HEK293 (cell line): Measurements from ENCODE around the gene RGL4.

Experiments
- CTCF ChIA-PET: fragments of 350-600 bp; formaldehyde crosslinking; extraction: SDS; loops from one replicate; lab custom pipeline; 2021; ENCODE audit warnings: antibody characterized with exemption; lab: Yijun Ruan, JAX
- POLR2A ChIA-PET: fragments of 300-600 bp; formaldehyde crosslinking; extraction: SDS; loops from one replicate; lab custom pipeline; 2020; ENCODE audit warnings: antibody characterized with exemption, inconsistent platforms; lab: Yijun Ruan, JAX
- H3K27ac ChIP-seq: fragments of 200-500 bp; sonication (Bioruptor generic); 2 replicates; pipeline ENCODE4 v1.5.1; 2014; ENCODE audit warnings: low read depth, low read length, control low read depth, inconsistent platforms; ENCODE audit errors: extremely low read depth
- H3K36me3 ChIP-seq, 2 experiments: fragments of 200-500 bp in 1 of 2; sonication (Bioruptor generic) in 1 of 2; 1 replicate in 1 of 2; 2 replicates in 1 of 2; pipeline ENCODE4 v1.5.1; 2014 to 2017; ENCODE audit warnings: inconsistent platforms in 2 of 2, low read length in 2 of 2; ENCODE audit not compliant: control insufficient read depth in 2 of 2, insufficient read depth in 1 of 2
- H3K4me1 ChIP-seq: fragments of 200-500 bp; sonication (Bioruptor generic); 2 replicates; pipeline ENCODE4 v1.5.1; 2014; ENCODE audit warnings: mild to moderate bottlenecking, low read length, inconsistent platforms; ENCODE audit not compliant: control insufficient read depth, insufficient read depth
- H3K4me3 ChIP-seq: 2 replicates; pipeline ENCODE4 v1.5.1; 2011; ENCODE audit warnings: low read depth, mild to moderate bottlenecking, control low read depth, low read length, moderate library complexity
- H3K9me3 ChIP-seq: fragments of 200-500 bp; sonication (Bioruptor generic); 2 replicates; pipeline ENCODE4 v1.5.1; 2014; ENCODE audit warnings: low read depth, low read length, inconsistent platforms; ENCODE audit not compliant: control insufficient read depth, insufficient read depth
- BCL11B ChIP-seq: fragments of 450-650 bp; formaldehyde crosslinking; IDR thresholded peaks from 2 replicates; pipeline ENCODE4 v1.5.1; 2016; ENCODE audit warnings: low read depth, missing biosample characterization, missing genetic modification characterization
- HOXA7 ChIP-seq: sonication (generic); formaldehyde crosslinking; IDR thresholded peaks from 2 replicates; pipeline ENCODE4 v1.8.1; 2022; ENCODE audit warnings: missing genetic modification reagents, borderline replicate concordance
- KLF16 ChIP-seq: fragments of 450-650 bp; formaldehyde crosslinking; IDR thresholded peaks from 2 replicates; pipeline ENCODE4 v1.5.1; 2017; ENCODE audit warnings: missing biosample characterization, missing genetic modification characterization
- KLF7 ChIP-seq: fragments of 450-650 bp; formaldehyde crosslinking; IDR thresholded peaks from 2 replicates; pipeline ENCODE4 v1.5.1; 2016; ENCODE audit warnings: missing biosample characterization, missing genetic modification characterization, borderline replicate concordance
- MEIS1 ChIP-seq: sonication (generic); formaldehyde crosslinking; IDR thresholded peaks from 2 replicates; pipeline ENCODE4 v1.8.1; 2022; ENCODE audit warnings: missing genetic modification reagents, mild to moderate bottlenecking, borderline replicate concordance
- OSR2 ChIP-seq: fragments of 450-650 bp; formaldehyde crosslinking; IDR thresholded peaks from 2 replicates; pipeline ENCODE4 v1.5.1; 2016; ENCODE audit warnings: missing biosample characterization, missing genetic modification characterization
- SCRT2 ChIP-seq: fragments of 450-650 bp; formaldehyde crosslinking; IDR thresholded peaks from 2 replicates; pipeline ENCODE4 v1.5.1; 2016; ENCODE audit warnings: missing biosample characterization, missing genetic modification characterization
- SP3 ChIP-seq: fragments of 450-650 bp; formaldehyde crosslinking; IDR thresholded peaks from 2 replicates; pipeline ENCODE4 v1.5.1; 2016; ENCODE audit warnings: missing biosample characterization, missing genetic modification characterization
- TRIM28 ChIP-seq: IDR thresholded peaks from 2 replicates; pipeline ENCODE4 v1.6.1; 2011; ENCODE audit warnings: low read length, control low read depth, borderline replicate concordance
- WT1 ChIP-seq: fragments of 450-650 bp; formaldehyde crosslinking; IDR thresholded peaks from 2 replicates; pipeline ENCODE4 v1.5.1; 2016; ENCODE audit warnings: missing biosample characterization, missing genetic modification characterization
- ZBTB20 ChIP-seq: fragments of 450-650 bp; formaldehyde crosslinking; IDR thresholded peaks from 2 replicates; pipeline ENCODE4 v1.5.1; 2016; ENCODE audit warnings: missing biosample characterization, missing genetic modification characterization
- ZBTB48 ChIP-seq: fragments of 450-650 bp; formaldehyde crosslinking; IDR thresholded peaks from 2 replicates; pipeline ENCODE4 v1.5.1; 2016; ENCODE audit warnings: missing biosample characterization, missing genetic modification characterization
- ZEB2 ChIP-seq: fragments of 450-650 bp; formaldehyde crosslinking; IDR thresholded peaks from 2 replicates; pipeline ENCODE4 v1.5.1; 2016; ENCODE audit warnings: missing biosample characterization, missing genetic modification characterization
- ZFHX2 ChIP-seq: fragments of 450-650 bp; formaldehyde crosslinking; conservative IDR thresholded peaks from 2 replicates; pipeline ENCODE4 v1.5.1; 2016; ENCODE audit warnings: missing biosample characterization, missing genetic modification characterization
- ZIC2 ChIP-seq: fragments of 450-650 bp; formaldehyde crosslinking; IDR thresholded peaks from 2 replicates; pipeline ENCODE4 v1.5.1; 2016; ENCODE audit warnings: missing biosample characterization, missing genetic modification characterization
- ZNF132 ChIP-seq: fragments of 450-650 bp; formaldehyde crosslinking; IDR thresholded peaks from 2 replicates; pipeline ENCODE4 v1.5.1; 2017; ENCODE audit warnings: missing biosample characterization, missing genetic modification characterization, borderline replicate concordance
- ZNF2 ChIP-seq: fragments of 450-650 bp; formaldehyde crosslinking; IDR thresholded peaks from 2 replicates; pipeline ENCODE4 v1.5.1; 2016; ENCODE audit warnings: missing biosample characterization, missing genetic modification characterization
- ZNF335 ChIP-seq: fragments of 450-650 bp; formaldehyde crosslinking; conservative IDR thresholded peaks from 2 replicates; pipeline ENCODE4 v1.5.1; 2016; ENCODE audit warnings: missing biosample characterization, missing genetic modification characterization
- ZNF394 ChIP-seq: fragments of 450-650 bp; formaldehyde crosslinking; IDR thresholded peaks from 2 replicates; pipeline ENCODE4 v1.5.1; 2016; ENCODE audit warnings: missing biosample characterization, missing genetic modification characterization, mild to moderate bottlenecking, moderate library complexity, borderline replicate concordance
- ZNF529 ChIP-seq: fragments of 450-650 bp; formaldehyde crosslinking; IDR thresholded peaks from 2 replicates; pipeline ENCODE4 v1.5.1; 2017; ENCODE audit warnings: missing genetic modification characterization, missing biosample characterization; ENCODE audit not compliant: insufficient replicate concordance
- ZNF629 ChIP-seq: fragments of 450-650 bp; formaldehyde crosslinking; IDR thresholded peaks from 2 replicates; pipeline ENCODE4 v1.5.1; 2017; ENCODE audit warnings: missing biosample characterization, missing genetic modification characterization
- ZSCAN30 ChIP-seq: fragments of 450-650 bp; IDR thresholded peaks from 2 replicates; pipeline ENCODE4 v1.5.1; 2018; ENCODE audit warnings: missing biosample characterization, mild to moderate bottlenecking, missing genetic modification characterization, moderate library complexity
- ZXDB ChIP-seq: fragments of 450-650 bp; formaldehyde crosslinking; IDR thresholded peaks from 2 replicates; pipeline ENCODE4 v1.5.1; 2016; ENCODE audit warnings: missing biosample characterization, missing genetic modification characterization
- TF ChIP-seq, protein P1 (sequence below): fragments of 450-650 bp; formaldehyde crosslinking; conservative IDR thresholded peaks from 2 replicates; pipeline ENCODE4 v1.5.1; 2016; ENCODE audit warnings: low read depth, missing biosample characterization, missing genetic modification characterization
- TF ChIP-seq, protein P2 (sequence below): fragments of 450-650 bp; formaldehyde crosslinking; IDR thresholded peaks from 2 replicates; pipeline ENCODE4 v1.5.1; 2016; ENCODE audit warnings: missing biosample characterization, missing genetic modification characterization
- TF ChIP-seq, protein P3 (sequence below): fragments of 450-650 bp; formaldehyde crosslinking; IDR thresholded peaks from 2 replicates; pipeline ENCODE4 v1.5.1; 2016; ENCODE audit warnings: missing biosample characterization, missing genetic modification characterization
- TF ChIP-seq, protein P4 (sequence below): fragments of 450-650 bp; formaldehyde crosslinking; IDR thresholded peaks from 2 replicates; pipeline ENCODE4 v1.5.1; 2016; ENCODE audit warnings: missing biosample characterization, missing genetic modification characterization

The RGL4 gene

DNA sequence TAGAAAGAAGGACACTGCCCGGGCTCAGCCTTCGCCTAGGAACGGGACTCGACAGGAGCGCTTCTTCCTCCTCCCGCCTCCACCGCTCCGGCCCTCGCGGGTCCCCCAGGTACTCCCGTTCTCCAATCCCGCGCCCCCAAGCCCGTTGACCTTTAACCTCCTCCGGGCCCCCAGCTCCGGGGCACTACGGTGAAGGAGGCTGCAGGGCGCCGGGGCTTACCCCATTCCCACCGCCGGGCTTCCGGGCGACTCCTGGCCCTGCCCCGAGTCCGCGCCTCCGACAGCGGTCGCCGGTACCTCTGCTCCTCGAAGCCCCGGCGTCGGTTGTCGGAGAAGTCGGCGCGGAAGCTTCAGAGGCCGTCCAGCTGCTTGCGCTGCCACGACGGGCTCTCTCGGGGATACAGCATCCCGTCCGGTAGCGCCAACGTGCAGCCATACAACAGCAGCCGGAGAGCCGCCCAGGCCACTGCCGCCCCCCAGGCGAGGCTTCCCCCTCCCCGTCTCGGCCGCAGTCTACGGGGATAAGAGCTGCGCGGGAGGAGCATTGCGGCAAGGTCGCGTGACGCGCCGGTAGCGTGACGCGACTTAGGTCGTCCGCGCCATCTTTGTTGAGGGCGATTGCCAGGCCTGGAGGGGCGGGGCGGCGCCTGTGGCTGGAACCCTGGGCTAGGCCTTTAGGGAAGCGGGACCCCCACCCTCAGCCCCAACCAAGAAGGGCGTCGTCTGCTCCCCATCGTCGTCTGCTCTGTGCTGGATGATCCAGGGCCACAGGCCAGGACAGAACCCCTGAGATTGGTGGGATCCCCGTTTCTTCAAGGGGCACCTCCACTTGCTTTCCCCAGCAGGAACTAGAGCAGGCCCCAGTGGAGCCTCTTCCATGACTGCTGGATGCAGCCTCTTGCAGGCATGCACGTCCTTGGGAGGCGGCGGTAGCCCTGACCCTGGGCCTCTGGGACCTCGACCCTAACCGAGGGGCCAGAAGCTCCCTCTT, 26.3 kb downstream of the RGL4 start:
- Histone ChIP-seq H3K27ac (peak overlapping the region; percentile 75; the same call in 1 of the 2 replicates), H3K9me3 (no peaks in the 10 kb centered on the region), H3K4me3 (peak overlapping the region; percentile 84), H3K36me3 (peaks cover 17 to 30% of the 10 kb centered on the region in 2 experiments), H3K4me1 (no peaks in the 10 kb centered on the region)
- CTCF ChIA-PET = interaction anchor here (0.5 to 0.9 kb wide), 5 partner anchors 12 to 130 kb away, joined by 3 to 4 read pairs (median 3); no protein-coding TSS in a partner anchor
- POLR2A ChIA-PET = interaction anchor here (0.6 to 1.4 kb wide), 18 partner anchors 14 to 197 kb away, joined by 3 to 7 read pairs (median 4); partner anchors contain the start of genes MIF, RGL4, SLC2A11 and ZNF70
- TF ChIP-seq ZIC2 (tag by site-specific recombination) (peak; percentile 19; the same call in 1 of the 2 replicates), ZNF394 (tag by site-specific recombination) (peak; percentile 75; the same call in 1 of the 2 replicates), ZSCAN30 (tag by site-specific recombination) (peak; percentile 46; the same call in 1 of the 2 replicates), OSR2 (tag by site-specific recombination) (peak; percentile 78), KLF7 (tag by site-specific recombination) (no peak), HOXA7 (no peak), BCL11B (tag by site-specific recombination) (peak; percentile 72; the same call in 1 of the 2 replicates), ZNF2 (tag by site-specific recombination) (peak; percentile 86), WT1 (peak; percentile 71), ZFHX2 (tag by site-specific recombination) (peak; percentile 79), KLF16 (tag by site-specific recombination) (peak; percentile 93), ZBTB20 (tag by site-specific recombination) (peak; percentile 94), TRIM28 (no peak), SP3 (peak; percentile 83), ZEB2 (tag by site-specific recombination) (peak; percentile 89), ZXDB (peak; percentile 96), ZNF132 (no peak), SCRT2 (tag by site-specific recombination) (peak; percentile 59), ZNF629 (tag by site-specific recombination) (peak; percentile 97), ZNF529 (tag by site-specific recombination) (no peak), ZNF335 (tag by site-specific recombination) (peak; percentile 85), ZBTB48 (tag by site-specific recombination) (peak; percentile 70), MEIS1 (CRISPR knock-in tag) (no peak)
- TF ChIP-seq, protein P1, sequence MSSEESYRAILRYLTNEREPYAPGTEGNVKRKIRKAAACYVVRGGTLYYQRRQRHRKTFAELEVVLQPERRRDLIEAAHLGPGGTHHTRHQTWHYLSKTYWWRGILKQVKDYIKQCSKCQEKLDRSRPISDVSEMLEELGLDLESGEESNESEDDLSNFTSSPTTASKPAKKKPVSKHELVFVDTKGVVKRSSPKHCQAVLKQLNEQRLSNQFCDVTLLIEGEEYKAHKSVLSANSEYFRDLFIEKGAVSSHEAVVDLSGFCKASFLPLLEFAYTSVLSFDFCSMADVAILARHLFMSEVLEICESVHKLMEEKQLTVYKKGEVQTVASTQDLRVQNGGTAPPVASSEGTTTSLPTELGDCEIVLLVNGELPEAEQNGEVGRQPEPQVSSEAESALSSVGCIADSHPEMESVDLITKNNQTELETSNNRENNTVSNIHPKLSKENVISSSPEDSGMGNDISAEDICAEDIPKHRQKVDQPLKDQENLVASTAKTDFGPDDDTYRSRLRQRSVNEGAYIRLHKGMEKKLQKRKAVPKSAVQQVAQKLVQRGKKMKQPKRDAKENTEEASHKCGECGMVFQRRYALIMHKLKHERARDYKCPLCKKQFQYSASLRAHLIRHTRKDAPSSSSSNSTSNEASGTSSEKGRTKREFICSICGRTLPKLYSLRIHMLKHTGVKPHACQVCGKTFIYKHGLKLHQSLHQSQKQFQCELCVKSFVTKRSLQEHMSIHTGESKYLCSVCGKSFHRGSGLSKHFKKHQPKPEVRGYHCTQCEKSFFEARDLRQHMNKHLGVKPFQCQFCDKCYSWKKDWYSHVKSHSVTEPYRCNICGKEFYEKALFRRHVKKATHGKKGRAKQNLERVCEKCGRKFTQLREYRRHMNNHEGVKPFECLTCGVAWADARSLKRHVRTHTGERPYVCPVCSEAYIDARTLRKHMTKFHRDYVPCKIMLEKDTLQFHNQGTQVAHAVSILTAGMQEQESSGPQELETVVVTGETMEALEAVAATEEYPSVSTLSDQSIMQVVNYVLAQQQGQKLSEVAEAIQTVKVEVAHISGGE (tag by site-specific recombination) = peak; percentile 42; the same call in 1 of the 2 replicates
- TF ChIP-seq, protein P2, sequence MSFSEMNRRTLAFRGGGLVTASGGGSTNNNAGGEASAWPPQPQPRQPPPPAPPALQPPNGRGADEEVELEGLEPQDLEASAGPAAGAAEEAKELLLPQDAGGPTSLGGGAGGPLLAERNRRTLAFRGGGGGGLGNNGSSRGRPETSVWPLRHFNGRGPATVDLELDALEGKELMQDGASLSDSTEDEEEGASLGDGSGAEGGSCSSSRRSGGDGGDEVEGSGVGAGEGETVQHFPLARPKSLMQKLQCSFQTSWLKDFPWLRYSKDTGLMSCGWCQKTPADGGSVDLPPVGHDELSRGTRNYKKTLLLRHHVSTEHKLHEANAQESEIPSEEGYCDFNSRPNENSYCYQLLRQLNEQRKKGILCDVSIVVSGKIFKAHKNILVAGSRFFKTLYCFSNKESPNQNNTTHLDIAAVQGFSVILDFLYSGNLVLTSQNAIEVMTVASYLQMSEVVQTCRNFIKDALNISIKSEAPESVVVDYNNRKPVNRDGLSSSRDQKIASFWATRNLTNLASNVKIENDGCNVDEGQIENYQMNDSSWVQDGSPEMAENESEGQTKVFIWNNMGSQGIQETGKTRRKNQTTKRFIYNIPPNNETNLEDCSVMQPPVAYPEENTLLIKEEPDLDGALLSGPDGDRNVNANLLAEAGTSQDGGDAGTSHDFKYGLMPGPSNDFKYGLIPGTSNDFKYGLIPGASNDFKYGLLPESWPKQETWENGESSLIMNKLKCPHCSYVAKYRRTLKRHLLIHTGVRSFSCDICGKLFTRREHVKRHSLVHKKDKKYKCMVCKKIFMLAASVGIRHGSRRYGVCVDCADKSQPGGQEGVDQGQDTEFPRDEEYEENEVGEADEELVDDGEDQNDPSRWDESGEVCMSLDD (tag by site-specific recombination) = 0 out of 2 replicates have a peak, but pooled peaks have one; percentile 57
- TF ChIP-seq, protein P3, sequence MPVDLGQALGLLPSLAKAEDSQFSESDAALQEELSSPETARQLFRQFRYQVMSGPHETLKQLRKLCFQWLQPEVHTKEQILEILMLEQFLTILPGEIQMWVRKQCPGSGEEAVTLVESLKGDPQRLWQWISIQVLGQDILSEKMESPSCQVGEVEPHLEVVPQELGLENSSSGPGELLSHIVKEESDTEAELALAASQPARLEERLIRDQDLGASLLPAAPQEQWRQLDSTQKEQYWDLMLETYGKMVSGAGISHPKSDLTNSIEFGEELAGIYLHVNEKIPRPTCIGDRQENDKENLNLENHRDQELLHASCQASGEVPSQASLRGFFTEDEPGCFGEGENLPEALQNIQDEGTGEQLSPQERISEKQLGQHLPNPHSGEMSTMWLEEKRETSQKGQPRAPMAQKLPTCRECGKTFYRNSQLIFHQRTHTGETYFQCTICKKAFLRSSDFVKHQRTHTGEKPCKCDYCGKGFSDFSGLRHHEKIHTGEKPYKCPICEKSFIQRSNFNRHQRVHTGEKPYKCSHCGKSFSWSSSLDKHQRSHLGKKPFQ (tag by site-specific recombination) = 0 out of 2 replicates have a peak, but pooled peaks have one; percentile 22
- TF ChIP-seq, protein P4, sequence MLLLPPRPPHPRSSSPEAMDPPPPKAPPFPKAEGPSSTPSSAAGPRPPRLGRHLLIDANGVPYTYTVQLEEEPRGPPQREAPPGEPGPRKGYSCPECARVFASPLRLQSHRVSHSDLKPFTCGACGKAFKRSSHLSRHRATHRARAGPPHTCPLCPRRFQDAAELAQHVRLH = peak; percentile 92
